ENCODE data around the gene MRPL55. TPM values are rescaled to one million over a fixed set of nuclear protein-coding genes. Genes with fewer than 3 reads are reported as not detected.

MRPL55 gene
- total RNA-seq: 10 to 100 TPM; 68.7 to 83.7 (median 80.0) TPM

GRCh38 chr1:228109073-228109961, at the start of gene MRPL55:
Gene MRPL55 (minus strand): TSS chr1:228109299. CDS start chr1:228108260, 1,039 bp downstream.
- Histone ChIP-seq H3K4me3 (peak within 1 kb of the TSS; percentile 74 to 99 (median 92)), H3K27ac (peak within 1 kb of the TSS; percentile 93 to 99 (median 98)), H3K4me1 (peaks cover 0 to 24% (median 13%) of the 10 kb centered on the region in 4 donors), H3K27me3 (no peaks in the 10 kb centered on the region), H3K36me3 (peaks cover 0 to 32% (median 0%) of the 10 kb centered on the region in 3 donors), H3K9me3 (no peaks in the 10 kb centered on the region)
- peak; percentile 98 to 99 for DNase-seq (ENCODE audit: low spot score in 2 of 2)
- TF ChIP-seq EP300 (IDR thresholded peaks at IDR 0.05): peak; percentile 99 to 100
- peak; percentile 79 to 98 for TF ChIP-seq POLR2A (IDR thresholded peaks at IDR 0.05)
- TF ChIP-seq, protein P1, sequence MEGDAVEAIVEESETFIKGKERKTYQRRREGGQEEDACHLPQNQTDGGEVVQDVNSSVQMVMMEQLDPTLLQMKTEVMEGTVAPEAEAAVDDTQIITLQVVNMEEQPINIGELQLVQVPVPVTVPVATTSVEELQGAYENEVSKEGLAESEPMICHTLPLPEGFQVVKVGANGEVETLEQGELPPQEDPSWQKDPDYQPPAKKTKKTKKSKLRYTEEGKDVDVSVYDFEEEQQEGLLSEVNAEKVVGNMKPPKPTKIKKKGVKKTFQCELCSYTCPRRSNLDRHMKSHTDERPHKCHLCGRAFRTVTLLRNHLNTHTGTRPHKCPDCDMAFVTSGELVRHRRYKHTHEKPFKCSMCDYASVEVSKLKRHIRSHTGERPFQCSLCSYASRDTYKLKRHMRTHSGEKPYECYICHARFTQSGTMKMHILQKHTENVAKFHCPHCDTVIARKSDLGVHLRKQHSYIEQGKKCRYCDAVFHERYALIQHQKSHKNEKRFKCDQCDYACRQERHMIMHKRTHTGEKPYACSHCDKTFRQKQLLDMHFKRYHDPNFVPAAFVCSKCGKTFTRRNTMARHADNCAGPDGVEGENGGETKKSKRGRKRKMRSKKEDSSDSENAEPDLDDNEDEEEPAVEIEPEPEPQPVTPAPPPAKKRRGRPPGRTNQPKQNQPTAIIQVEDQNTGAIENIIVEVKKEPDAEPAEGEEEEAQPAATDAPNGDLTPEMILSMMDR (IDR thresholded peaks at IDR 0.05): peak in 3 of 5 experiments; percentile 7 to 44 (median 27)
- 2% methylated on average over 14 to 20 of the region's 66 CpGs for WGBS, 2 donors

DNA sequence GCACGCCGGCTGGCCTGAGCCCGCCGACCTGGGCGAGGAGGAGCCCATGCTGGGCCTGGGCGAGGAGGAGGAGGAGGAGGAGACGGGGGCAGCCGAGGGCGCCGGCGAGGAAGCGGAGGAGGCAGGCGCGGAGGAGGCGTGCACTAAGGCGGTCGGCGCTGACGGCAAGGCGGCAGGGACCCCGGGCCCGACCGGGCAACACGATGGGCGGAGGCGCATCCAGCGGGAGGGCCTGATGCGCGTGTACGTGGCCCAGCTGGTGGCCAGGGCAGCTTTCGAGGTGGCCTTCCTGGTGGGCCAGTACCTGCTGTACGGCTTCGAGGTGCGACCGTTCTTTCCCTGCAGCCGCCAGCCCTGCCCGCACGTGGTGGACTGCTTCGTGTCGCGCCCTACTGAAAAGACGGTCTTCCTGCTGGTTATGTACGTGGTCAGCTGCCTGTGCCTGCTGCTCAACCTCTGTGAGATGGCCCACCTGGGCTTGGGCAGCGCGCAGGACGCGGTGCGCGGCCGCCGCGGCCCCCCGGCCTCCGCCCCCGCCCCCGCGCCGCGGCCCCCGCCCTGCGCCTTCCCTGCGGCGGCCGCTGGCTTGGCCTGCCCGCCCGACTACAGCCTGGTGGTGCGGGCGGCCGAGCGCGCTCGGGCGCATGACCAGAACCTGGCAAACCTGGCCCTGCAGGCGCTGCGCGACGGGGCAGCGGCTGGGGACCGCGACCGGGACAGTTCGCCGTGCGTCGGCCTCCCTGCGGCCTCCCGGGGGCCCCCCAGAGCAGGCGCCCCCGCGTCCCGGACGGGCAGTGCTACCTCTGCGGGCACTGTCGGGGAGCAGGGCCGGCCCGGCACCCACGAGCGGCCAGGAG, 49.3 kb upstream of the MRPL55 start:
- TF ChIP-seq, protein P1 (IDR thresholded peaks at IDR 0.05): no peak
- TF ChIP-seq POLR2A (IDR thresholded peaks at IDR 0.05) (no peak), EP300 (IDR thresholded peaks at IDR 0.05) (no peak)
- Histone ChIP-seq H3K27me3 (peaks cover 0 to 4% of the 10 kb centered on the region in 2 donors), H3K36me3 (no peaks in the 10 kb centered on the region), H3K4me3 (no peak overlapping the region), H3K4me1 (peaks cover 0 to 59% (median 15%) of the 10 kb centered on the region in 4 donors), H3K27ac (no peak overlapping the region), H3K9me3 (no peaks in the 10 kb centered on the region)
- WGBS, 2 donors: 37 to 73% methylated on average over 31 to 81 of the region's 98 CpGs
- DNase-seq (ENCODE audit: low spot score in 2 of 2): no peak

- WGBS, 2 donors: 69 to 84% methylated on average over 42 to 43 of the region's 43 CpGs
- no peak for DNase-seq (ENCODE audit: low spot score in 2 of 2)
- TF ChIP-seq EP300 (IDR thresholded peaks at IDR 0.05) (no peak), POLR2A (IDR thresholded peaks at IDR 0.05) (no peak)
- TF ChIP-seq, protein P1 (IDR thresholded peaks at IDR 0.05): no peak
- Histone ChIP-seq H3K4me3 (no peak overlapping the region), H3K4me1 (peaks cover 0 to 53% (median 9%) of the 10 kb centered on the region in 4 donors), H3K36me3 (no peaks in the 10 kb centered on the region), H3K27ac (no peak overlapping the region), H3K27me3 (peaks cover 0 to 4% of the 10 kb centered on the region in 2 donors), H3K9me3 (no peaks in the 10 kb centered on the region)
Observed at GRCh38 chr1:228157729-228158126, 48.6 kb upstream of the MRPL55 start.

DNA sequence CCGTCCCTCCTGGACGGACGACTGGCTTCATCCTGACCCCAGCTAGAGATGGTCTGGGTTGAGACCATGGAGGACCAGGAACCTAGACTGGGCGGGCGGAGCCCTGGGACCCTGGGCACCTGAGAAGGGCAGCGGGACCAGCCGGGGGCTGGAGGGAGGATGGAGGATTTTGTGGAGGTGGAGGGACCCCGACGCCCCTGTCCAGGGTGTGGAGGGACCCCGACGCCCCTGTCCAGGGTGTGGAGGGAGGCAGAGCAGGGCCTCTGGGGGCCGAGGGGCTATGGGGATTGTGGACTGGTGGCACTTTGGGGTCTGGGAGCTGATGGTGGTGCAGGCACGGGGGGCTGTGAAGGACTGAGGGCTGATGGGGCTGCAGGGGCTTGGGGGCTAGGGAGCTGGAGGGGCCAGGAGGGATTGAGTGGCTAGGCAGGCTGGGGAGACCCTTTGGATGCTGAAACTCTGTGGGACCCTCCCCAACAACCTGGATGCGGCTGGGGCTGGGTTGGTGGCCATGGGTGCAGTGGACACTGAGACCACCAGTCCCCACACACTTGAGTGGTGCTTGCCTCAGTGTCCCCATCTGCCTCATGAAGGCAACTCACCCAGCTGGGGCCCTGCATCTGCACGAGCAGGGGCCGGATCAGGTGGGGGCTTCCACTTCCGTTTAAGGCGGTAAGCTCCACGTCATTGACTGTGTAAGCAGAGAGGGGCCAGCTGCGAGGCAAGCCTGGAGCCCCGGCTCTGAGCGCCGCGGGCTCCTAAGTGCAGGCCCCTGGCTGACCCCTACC, 48.0 kb upstream of the MRPL55 start:
- WGBS, 2 donors: 74% methylated on average over 15 to 23 of the region's 24 CpGs
- no peak for DNase-seq (ENCODE audit: low spot score in 2 of 2)
- Histone ChIP-seq H3K27ac (no peak overlapping the region), H3K4me1 (peaks cover 0 to 52% (median 6%) of the 10 kb centered on the region in 4 donors), H3K36me3 (no peaks in the 10 kb centered on the region), H3K27me3 (peaks cover 0 to 4% of the 10 kb centered on the region in 2 donors), H3K4me3 (no peak overlapping the region), H3K9me3 (no peaks in the 10 kb centered on the region)
- TF ChIP-seq, protein P1 (IDR thresholded peaks at IDR 0.05): no peak
- TF ChIP-seq EP300 (IDR thresholded peaks at IDR 0.05) (no peak), POLR2A (IDR thresholded peaks at IDR 0.05) (no peak)

All from tibial nerve (tissue), 4 donors.